ENCODE data around the gene BUB1B.

BUB1B gene

DNA sequence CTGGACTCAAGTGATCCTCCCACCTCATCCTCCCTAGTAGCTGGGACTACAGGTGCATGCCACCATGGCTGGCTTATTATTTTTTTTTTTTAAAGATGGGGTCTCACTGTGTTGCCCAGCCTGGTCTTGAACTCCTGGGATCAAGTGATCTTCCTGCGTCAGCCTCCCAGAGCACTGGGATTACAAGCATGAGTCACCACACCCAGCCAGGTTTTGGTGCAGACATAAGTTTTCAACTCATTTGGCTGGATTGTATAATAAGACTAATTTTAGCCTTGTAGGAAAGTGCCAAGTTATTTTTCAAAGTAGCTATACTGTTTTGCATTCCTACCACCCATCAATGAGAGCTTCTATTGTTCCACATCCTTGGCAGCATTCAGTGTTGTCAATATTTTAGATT is 32.1 kb downstream of the BUB1B start:
- Histone ChIP-seq H3K79me2 (ENCODE audit: insufficient read depth, low read length) (peaks cover 91% of the 10 kb centered on the region), H3K4me3 (ENCODE audit: insufficient read depth, low read length, poor library complexity, severe bottlenecking) (no peak overlapping the region), H3K27ac (ENCODE audit: low read depth, low read length) (no peak overlapping the region), H3K9me2 (replicated peaks; ENCODE audit: insufficient read depth, low read length) (no peaks in the 10 kb centered on the region), H4K20me1 (ENCODE audit: low read depth, low read length) (peaks cover 25% of the 10 kb centered on the region; the same call in 1 of the 2 replicates), H3F3A (ENCODE audit: insufficient read depth) (peaks cover 56% of the 10 kb centered on the region), H3K9me3 (ENCODE audit: insufficient read depth, low read length) (no peaks in the 10 kb centered on the region), H3K27me3 (ENCODE audit: low read length) (no peaks in the 10 kb centered on the region), H3K9ac (ENCODE audit: low read length) (no peak overlapping the region), H3K36me3 (ENCODE audit: low read length) (peaks cover 77% of the 10 kb centered on the region), H2AFZ (ENCODE audit: low read depth, low read length, severe bottlenecking) (no peak overlapping the region), H3K4me2 (ENCODE audit: low read depth, low read length, poor library complexity, severe bottlenecking) (no peak overlapping the region)
- TF ChIP-seq, protein P1, sequence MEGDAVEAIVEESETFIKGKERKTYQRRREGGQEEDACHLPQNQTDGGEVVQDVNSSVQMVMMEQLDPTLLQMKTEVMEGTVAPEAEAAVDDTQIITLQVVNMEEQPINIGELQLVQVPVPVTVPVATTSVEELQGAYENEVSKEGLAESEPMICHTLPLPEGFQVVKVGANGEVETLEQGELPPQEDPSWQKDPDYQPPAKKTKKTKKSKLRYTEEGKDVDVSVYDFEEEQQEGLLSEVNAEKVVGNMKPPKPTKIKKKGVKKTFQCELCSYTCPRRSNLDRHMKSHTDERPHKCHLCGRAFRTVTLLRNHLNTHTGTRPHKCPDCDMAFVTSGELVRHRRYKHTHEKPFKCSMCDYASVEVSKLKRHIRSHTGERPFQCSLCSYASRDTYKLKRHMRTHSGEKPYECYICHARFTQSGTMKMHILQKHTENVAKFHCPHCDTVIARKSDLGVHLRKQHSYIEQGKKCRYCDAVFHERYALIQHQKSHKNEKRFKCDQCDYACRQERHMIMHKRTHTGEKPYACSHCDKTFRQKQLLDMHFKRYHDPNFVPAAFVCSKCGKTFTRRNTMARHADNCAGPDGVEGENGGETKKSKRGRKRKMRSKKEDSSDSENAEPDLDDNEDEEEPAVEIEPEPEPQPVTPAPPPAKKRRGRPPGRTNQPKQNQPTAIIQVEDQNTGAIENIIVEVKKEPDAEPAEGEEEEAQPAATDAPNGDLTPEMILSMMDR (IDR thresholded peaks at IDR 0.05; ENCODE audit: insufficient read depth, low read length, poor library complexity, severe bottlenecking): no peak
- no peak for TF ChIP-seq EZH2phosphoT487 (conservative IDR thresholded peaks at IDR 0.05; ENCODE audit: low read length)

DNA sequence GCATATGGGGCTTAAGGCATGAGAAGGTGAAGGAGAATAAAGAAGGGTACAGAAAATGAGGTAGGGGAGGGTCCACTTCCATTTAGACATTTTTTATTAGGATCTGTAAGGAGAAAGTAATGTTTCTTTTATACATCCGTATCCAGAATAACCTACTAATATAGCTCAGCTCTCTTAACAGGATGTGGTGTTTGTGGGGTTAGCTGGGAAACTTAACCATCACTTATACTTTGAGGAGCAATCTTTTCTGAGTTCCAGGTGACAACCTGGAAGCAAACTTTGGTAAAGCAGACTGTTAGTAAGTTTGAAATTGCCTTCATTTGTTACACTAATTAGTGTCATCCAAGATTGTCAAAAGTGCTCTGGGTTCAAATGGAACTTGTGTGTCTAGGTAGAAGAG is 36.6 kb downstream of the BUB1B start:
- Histone ChIP-seq H3K27me3 (ENCODE audit: low read length) (no peaks in the 10 kb centered on the region), H2AFZ (ENCODE audit: low read depth, low read length, severe bottlenecking) (no peak overlapping the region), H3K36me3 (ENCODE audit: low read length) (peaks cover 87% of the 10 kb centered on the region), H3K27ac (ENCODE audit: low read depth, low read length) (no peak overlapping the region), H3K4me3 (ENCODE audit: insufficient read depth, low read length, poor library complexity, severe bottlenecking) (no peak overlapping the region), H3F3A (ENCODE audit: insufficient read depth) (peaks cover 57% of the 10 kb centered on the region), H3K79me2 (ENCODE audit: insufficient read depth, low read length) (peaks cover 61% of the 10 kb centered on the region), H4K20me1 (ENCODE audit: low read depth, low read length) (peaks cover 19% of the 10 kb centered on the region; the same call in 1 of the 2 replicates), H3K4me2 (ENCODE audit: low read depth, low read length, poor library complexity, severe bottlenecking) (no peak overlapping the region), H3K9me2 (replicated peaks; ENCODE audit: insufficient read depth, low read length) (no peaks in the 10 kb centered on the region), H3K9ac (ENCODE audit: low read length) (no peak overlapping the region), H3K9me3 (ENCODE audit: insufficient read depth, low read length) (no peaks in the 10 kb centered on the region)
- no peak for TF ChIP-seq EZH2phosphoT487 (conservative IDR thresholded peaks at IDR 0.05; ENCODE audit: low read length)
- TF ChIP-seq, protein P1 (IDR thresholded peaks at IDR 0.05; ENCODE audit: insufficient read depth, low read length, poor library complexity, severe bottlenecking): no peak

DNA sequence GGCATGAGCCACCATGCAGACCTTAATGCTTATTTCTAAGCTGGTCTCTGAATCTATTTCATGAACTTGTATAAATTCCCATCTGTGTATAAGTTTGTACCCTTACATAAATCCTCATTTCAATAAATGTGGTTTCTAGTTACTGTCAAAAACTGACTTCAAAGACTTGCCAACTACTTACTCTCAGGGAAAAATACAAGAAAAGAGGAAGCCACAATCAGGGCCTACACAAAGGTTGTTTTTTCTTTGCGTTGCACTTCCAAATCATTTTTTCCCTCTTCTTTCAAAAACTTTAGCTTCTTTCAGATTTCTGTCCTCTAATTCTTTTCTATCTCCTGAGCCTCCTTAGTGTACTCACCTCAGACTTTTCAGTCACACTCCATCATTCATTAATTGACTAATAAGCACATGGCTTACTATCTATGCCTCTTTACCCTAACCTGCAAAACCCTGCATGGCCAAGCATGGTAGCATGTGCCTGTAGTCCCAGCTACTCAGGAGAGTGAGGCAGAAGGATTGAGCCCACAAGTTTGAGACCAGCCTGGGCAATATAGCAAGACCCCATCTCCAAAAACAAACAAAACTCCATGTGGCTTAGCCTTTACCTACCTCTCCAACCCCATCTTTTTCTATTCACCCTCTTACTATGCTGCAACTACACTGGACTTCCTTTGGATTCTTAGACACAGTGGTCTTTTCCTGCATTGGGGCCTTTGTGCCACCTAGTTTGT is 37.7 kb downstream of the BUB1B start:
- Histone ChIP-seq H3K4me3 (ENCODE audit: insufficient read depth, low read length, poor library complexity, severe bottlenecking) (no peak overlapping the region), H3K36me3 (ENCODE audit: low read length) (peaks cover 89% of the 10 kb centered on the region), H3K9ac (ENCODE audit: low read length) (no peak overlapping the region), H3K79me2 (ENCODE audit: insufficient read depth, low read length) (peaks cover 50% of the 10 kb centered on the region), H3F3A (ENCODE audit: insufficient read depth) (peaks cover 65% of the 10 kb centered on the region), H4K20me1 (ENCODE audit: low read depth, low read length) (peaks cover 14% of the 10 kb centered on the region; the same call in 1 of the 2 replicates), H3K9me2 (replicated peaks; ENCODE audit: insufficient read depth, low read length) (no peaks in the 10 kb centered on the region), H3K9me3 (ENCODE audit: insufficient read depth, low read length) (no peaks in the 10 kb centered on the region), H3K4me2 (ENCODE audit: low read depth, low read length, poor library complexity, severe bottlenecking) (no peak overlapping the region), H2AFZ (ENCODE audit: low read depth, low read length, severe bottlenecking) (no peak overlapping the region), H3K27me3 (ENCODE audit: low read length) (no peaks in the 10 kb centered on the region), H3K27ac (ENCODE audit: low read depth, low read length) (no peak overlapping the region)
- TF ChIP-seq, protein P1 (IDR thresholded peaks at IDR 0.05; ENCODE audit: insufficient read depth, low read length, poor library complexity, severe bottlenecking): no peak
- no peak for TF ChIP-seq EZH2phosphoT487 (conservative IDR thresholded peaks at IDR 0.05; ENCODE audit: low read length)
